Erythroblast (primary cell): ENCODE results near the gene SOCS2.

Experiments
- GATA1 ChIP-seq: IDR thresholded peaks from 2 replicates; pipeline ENCODE4 v1.6.1; 2011; ENCODE audit warnings: low read depth, mild to moderate bottlenecking, control low read depth, low read length, moderate library complexity
- POLR2A ChIP-seq: IDR thresholded peaks from 2 replicates; pipeline ENCODE4 v1.6.1; 2011; ENCODE audit warnings: mild to moderate bottlenecking, low read length

DNA sequence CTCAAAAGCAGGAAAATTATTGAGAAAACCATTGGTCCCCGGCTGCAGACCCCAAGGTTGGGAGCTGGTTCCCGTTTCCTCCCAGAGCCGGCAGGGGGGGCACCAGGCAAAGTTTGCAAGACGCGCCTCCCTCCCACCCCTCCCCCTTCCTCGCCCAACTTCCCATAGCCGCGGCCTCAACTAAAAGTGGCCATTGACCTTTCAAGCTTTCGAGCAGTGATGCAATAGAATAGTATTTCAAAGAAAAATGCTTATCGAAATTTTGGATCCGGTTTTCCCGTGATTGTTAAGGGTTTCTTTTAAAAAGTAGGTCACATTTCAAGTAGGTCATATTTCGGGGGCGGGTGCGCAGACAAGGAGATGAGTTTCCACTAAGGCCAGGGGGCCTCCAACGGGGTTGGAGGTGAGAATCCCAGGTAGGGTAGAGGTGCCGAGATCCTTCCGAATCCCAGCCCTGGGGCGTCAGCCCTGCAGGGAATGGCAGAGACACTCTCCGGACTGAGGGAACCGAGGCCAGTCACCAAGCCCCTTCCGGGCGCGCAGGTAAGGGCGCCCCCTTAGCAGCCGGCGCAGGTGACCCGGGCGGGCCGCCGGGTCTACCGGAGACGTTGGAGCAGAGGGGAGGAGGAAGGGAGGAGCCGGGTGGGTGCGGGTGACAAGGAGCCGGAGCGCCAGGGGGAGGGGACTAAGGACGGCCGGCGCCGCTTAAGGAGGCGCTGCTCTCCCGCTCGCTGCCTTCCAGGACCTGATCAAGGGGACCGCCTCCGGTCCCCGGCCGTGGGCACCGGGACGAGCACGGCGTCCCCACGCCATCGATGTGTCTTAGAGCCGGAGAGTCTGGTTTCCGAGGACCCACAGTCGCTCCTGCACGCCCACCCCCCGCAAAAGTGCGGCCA, 2.6 kb upstream of the SOCS2 start:
- TF ChIP-seq POLR2A: no peak
- no peak for TF ChIP-seq GATA1
